Measurements from ENCODE around the gene ZNF121. TPM values are rescaled to one million over a fixed set of nuclear protein-coding genes. Genes with fewer than 3 reads are reported as not detected.
"Not testable (repeated sequence)": the region's sequence is repeated elsewhere in the genome, so short reads cannot be mapped to it uniquely, and the experiment has no call there.

The ZNF121 gene
- total RNA-seq (2014; rRNA removed; shearing (Covaris generic)), result 48.5 and 56.2 TPM in 2 replicates
- polyA plus RNA-seq (2015; cell fraction: cytosol; rRNA removed), result 15.2 and 17.9 TPM in 2 replicates
- 62.1 and 64.9 TPM in 2 replicates for polyA plus RNA-seq (2015; cell fraction: nucleus; rRNA removed)

DNA sequence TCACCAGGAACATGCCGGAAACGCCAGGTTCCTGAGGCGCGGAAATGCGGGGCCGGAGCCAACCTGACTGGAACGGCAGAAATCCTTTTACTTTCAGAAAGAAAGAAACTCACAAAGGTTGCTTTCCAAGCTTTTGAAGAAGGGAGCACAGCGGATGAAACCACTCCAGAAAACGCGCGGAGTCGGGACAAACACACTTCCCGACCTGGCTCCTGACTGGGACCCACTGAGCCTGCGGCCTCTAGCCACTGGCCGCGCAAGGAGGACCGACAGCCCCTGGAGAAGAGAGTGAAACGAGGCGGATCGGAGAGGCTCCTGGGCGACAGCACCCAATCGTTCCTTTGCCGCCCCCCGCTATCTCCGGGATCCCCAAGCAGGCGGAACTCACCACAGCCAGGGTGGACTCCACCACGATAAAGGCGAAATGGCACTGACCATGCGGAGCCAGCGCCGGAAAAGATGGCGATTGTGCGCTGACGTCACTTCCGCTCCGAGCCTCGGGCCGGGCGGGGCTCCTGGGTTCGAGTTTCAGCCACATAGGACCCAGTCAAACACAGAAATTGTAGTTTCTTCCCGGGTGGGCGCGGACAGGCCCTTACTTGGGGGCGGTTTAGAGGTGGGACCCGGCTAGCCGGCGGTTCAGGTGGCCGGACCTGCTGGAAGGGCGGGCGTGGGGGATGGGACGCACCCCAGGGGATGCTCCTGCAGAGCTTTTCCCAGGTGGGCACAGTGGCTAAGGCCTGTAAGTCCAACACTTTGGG lies at the start of gene ZNF121:
TSS of gene ZNF121 (minus strand) at position 432 of the 761 bp plus-strand sequence. CDS start 16,407 bp downstream, outside the sequence.
- DNase-seq (ENCODE audit: low read depth), result peak; percentile 80

DNA sequence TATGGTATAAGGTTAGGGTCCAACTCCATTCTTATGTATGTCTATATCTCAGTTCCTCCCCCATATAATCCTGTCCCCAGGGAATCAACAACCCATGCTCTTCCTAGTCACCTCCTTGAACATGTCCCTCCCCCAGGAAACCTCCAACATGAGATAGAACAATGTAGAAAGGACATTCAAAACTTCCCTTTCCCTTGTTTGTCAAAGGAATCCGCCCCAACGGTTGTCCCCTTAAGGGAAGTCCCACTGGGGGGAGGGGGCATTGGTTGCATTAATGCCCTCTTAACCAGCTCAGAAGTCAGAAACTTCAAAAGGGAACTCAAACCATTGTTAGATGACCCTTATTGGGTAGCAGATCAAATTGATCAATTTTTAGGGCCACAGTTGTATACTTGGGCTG lies 43.6 kb upstream of the ZNF121 start:
- no peak for DNase-seq (ENCODE audit: low read depth)

DNA sequence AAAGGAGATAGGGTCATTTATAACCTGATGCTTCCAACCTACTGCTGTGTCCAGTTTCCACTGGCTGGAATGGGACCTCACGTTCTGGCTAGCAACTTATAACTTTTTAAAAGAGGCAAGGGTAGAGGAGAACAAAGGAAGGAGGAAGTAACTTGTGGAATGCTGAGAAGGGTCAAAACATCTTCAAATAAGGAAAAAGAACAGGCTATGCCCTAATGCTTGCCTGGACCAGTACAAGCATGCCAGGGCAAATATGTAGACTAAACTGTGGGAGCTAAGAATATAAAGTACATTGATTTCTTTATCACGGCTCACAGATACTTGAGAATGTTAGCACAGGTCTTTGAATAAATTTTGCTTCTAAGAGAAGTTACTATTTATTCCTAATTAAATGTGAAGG lies 38.2 kb upstream of the ZNF121 start:
- no peak for DNase-seq (ENCODE audit: low read depth)

DNA sequence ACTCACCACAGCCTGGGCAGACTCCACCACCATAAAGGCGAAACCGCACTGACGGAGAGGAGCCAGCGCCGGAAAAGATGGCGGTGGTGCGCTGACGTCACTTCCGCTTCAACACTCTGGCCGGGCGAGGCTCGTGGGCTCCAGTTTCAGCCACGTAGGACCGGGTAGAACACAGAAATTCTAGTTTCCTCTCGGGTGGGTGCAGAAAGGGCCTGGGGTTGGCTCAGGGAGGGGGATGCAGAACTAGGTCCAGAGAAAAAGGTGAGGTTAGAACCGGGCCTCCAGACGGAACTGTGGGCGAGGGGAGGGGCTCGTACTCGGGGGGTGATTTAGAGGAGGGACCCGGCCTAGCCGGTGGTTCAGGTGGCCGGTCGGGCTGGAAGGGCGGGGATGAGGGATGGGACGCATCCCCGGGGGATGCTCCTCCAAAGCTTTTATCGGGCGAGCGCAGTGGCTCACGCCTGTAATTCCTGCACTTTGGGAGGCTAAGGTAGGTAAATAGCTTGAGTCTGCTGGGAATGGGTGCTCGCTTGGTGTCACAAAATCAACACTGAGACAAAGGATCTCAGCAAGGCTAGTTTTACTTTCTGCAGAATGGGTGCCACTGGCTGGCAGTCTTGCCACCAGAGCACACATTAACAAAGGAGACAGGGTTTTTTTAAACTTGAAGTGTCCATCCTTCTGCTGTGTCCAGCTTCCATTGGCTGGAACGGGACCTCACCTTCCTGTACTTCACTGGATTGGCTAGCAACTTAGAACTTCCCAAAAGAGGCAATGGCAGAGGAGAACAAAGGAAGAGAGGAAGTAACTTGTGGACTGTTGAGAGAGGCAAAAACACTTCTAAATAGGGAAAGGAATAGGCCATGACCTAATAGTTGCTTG lies 37.1 kb upstream of the ZNF121 start, which contains the start of gene ZNF561:
TSS of gene ZNF561 (minus strand) at position 77 of the 882 bp plus-strand sequence. CDS start 1,776 bp downstream, outside the sequence.
- peak; percentile 76 for DNase-seq (ENCODE audit: low read depth)

DNA sequence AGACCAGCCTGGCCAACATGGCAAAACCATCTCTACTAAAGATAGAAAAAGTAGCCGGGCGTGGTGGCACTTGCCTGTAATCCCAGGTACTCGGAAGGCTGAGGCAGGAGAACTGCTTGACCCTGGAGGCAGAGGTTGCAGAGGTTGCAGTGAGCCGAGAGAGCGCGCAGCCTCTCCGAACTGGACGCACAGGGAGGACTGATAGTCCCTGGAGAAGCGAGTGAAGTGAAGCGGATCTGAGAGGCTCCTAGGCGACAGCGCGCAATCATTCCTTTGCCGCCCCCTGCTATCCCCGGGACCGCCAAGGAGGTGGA lies 36.5 kb upstream of the ZNF121 start:
- no peak for DNase-seq (ENCODE audit: low read depth)

DNA sequence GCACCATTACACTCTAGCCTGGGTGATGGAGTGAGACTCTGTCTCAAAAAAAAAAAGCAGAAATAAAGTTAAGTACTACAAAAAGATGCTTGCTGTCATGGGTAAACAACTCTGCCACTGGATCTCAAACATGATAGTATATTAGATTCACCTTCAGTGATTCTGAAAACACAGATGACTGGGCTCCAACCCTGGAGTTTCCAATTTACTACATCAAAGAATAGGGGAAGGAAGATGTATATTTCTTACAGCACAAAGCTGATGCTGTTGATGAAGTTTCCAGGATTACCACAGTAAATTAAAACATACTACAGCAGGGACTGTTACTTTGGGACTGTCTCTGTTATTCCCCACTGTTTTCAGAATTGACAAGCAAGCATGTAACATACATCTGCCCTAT lies 31.5 kb upstream of the ZNF121 start:
- DNase-seq (ENCODE audit: low read depth), result no peak

DNA sequence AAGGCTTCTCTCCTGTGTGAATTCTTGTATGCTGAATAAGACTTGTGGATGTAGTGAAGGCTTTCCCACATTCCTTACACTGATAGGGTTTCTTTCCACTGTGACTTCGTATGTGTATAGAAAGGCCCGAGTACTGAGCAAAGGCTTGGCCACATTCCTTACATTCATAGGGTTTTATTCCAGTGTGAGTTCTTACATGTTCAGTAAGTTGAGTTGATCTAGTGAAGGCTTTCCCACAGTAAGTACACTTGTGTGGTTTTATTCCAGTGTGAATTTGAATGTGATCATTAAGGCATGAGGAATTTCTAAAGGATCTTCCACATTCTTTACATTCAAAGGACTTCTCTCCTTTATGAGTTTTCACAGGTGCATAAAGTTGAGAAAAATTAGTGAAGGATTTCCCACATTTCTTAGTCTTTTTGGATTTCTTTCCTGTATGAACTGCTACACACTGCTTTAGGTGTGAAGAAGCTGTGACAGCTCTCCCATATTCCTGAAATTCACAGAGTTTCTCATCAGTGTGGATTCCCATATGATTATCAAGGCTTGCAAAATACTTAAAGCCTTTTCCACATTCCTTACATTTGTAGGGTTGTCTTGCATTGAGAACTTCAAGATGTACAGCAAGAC lies 26.3 kb upstream of the ZNF121 start:
- no peak for DNase-seq (ENCODE audit: low read depth)

DNA sequence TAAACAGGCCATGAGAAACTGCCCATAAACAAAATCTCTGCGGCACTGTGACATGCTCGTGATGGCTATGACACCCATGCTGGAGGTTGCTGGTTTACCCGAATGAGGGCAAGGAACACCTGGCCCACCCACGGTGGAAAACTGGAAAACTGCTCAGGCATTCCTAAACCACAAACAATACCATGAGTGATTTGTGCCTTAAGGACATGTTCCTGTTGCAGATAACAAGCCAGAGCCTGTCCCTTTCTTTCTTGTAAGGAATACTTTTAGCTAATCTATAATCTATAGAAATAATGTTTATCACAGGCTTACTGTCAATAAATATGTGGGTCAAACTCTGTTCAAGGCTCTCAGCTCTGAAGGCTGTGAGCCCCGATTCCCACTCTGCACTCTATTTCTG lies 24.6 kb upstream of the ZNF121 start:
- DNase-seq (ENCODE audit: low read depth), result no peak

DNA sequence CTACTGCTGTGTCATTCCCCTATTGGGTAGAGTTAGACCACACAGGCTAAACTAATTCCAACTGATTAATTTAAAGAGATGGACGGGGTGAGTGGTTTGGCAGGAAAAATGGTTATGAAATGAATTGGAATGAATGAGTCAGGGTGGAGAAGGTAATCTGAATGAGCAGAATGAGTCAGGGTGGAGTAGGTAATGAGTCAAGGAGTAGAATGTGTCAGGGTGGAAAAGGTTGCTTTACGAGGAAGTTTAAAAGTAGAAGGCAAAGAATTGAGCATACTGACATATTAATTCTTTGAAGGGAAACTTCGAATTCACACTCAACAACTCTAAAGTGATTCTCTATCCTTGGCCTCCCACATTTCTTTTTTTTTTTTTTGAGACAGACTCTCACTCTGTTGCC lies 12.7 kb upstream of the ZNF121 start:
- peak; percentile 95 for DNase-seq (ENCODE audit: low read depth)

DNA sequence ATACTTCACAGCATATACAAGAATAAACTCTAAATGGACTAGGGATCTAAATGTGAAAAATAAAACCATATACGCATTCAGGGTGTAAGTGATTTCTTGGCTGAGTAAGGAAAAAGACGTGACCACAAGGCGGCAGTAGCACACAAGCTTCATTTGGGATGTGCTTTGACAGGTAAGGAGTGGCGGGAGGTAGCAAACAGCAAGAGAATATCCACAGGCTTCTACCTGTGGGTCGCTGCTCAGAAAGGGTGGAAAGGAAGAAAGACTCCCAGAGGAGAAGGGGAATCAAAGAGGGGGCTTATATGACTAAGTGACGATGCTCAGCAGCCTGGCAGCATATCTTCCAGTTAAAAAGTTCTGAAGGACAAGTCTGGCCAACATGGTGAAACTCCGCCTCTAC lies 2.5 kb upstream of the ZNF121 start:
- DNase-seq (ENCODE audit: low read depth), result peak; percentile 65

DNA sequence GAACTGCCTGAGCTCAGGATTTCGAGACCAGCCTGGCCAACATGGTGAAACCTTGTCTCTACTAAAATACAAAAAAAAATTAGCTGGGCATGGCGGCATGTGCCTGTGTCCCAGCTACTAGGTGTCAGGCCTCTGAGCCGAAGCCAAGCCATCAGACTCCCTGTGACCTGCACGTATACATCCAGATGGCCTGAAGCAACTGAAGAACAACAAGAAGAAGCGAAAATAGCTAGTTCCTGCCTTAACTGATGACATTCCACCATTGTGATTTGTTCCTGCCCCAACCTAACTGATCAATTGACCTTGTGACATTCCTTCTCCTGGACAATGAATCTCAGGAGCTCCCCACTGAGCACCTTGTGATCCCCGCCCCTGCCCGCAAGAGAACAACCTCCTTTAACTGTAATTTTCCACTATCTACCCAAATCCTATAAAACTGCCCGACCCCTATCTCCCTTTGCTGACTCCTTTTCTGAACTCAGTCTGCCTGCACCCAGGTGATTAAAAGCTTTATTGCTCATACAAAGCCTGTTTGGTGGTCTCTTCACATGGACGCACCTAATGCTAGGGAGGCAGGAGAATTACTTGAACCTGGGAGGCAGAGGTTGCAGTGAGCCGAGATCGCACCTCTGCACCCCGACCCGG lies 2.1 kb downstream of the ZNF121 start:
- DNase-seq (ENCODE audit: low read depth), result not testable (repeated sequence)

DNA sequence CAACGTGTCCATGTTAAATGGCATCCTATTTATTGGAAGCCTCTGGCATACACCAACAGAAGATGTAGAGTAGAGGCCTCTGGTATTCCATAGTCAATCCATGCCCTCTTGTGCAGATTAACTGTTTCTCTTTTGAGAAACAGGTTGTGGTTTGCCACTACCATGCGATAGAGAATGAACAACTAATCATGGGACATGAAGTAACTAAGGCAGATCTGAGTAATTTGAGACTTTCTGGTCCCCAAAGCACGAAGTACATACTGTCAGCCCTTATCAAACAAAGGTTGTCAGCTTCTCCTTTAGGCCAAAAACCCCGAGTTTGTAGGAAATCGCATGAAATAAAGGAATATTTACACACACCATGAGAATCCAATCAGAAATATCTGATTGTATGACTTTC lies 3.6 kb downstream of the ZNF121 start:
- no peak for DNase-seq (ENCODE audit: low read depth)

DNA sequence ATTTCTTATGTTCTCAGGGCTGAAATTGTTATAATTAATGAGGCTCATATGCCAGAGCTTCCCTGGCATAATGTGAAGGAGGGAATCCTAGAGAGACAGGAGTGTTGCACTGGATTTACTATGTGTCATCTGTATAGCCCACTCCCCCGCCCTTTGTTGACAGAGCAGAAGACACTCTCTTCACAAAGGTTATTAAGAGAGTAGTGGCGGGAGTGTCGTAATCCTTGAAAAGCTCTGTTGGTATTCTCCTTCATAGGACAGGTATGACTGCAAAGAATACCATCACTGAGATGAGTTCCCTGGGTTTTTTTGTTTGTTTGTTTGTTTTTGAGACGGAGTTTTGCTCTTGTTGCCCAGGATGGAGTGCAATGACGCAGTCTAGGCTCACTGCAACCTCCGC lies 14.0 kb downstream of the ZNF121 start:
- DNase-seq (ENCODE audit: low read depth), result no peak

DNA sequence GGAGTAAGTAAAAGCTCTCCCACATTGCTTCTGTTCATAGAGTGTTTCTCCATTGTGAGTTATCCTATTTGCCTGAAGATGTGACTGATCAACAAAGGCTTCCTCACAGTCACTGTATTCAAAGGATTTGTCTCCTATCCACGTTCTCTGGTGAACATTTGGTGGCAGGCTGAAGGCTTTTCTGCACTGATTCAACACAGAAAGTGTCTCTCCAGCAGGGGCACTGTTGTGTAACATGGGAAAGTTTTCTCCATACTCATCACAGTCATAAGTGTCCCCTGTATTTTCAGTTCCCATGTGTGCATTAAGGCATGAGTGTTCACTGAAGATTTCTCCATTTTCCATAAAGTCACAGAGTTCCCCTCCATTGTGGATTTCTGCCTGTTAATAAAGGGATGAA lies 17.6 kb downstream of the ZNF121 start:
- no peak for DNase-seq (ENCODE audit: low read depth)

DNA sequence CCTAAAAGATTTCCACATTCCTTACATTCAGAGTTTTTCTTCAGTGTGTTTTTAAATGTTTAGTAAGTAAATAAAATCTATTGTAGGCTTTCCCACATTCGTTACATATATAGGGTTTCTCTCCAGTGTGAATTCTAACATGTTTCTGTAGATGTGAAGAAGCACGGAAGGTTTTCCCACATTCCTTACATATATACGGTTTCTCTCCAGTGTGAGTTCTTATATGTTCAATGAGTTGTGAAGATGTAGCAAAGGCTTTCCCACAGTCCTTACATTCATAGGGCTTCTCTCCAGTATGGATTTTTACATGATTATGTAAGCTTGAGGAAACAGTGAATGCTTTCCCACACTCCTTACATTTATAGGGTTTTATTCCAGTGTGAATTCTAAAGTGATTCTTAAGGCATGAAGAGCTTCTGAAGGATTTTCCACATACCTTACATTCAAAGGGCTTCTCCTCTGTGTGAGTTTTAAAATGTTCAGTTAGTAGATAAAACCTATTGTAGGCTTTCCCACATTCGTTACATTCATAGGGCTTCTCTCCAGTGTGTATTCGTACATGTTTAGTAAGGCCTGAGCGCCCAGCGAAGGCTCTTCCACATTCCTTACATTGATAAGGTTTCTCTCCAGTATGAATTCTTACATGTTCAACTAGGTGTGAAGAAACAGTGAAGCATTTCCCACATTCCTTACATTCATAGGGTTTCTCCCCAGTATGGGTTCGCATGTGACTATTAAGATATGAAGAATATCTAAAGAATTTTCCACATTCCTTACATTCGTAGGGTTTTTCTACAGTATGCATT lies 18.2 kb downstream of the ZNF121 start:
- peak; percentile 31 for DNase-seq (ENCODE audit: low read depth)

DNA sequence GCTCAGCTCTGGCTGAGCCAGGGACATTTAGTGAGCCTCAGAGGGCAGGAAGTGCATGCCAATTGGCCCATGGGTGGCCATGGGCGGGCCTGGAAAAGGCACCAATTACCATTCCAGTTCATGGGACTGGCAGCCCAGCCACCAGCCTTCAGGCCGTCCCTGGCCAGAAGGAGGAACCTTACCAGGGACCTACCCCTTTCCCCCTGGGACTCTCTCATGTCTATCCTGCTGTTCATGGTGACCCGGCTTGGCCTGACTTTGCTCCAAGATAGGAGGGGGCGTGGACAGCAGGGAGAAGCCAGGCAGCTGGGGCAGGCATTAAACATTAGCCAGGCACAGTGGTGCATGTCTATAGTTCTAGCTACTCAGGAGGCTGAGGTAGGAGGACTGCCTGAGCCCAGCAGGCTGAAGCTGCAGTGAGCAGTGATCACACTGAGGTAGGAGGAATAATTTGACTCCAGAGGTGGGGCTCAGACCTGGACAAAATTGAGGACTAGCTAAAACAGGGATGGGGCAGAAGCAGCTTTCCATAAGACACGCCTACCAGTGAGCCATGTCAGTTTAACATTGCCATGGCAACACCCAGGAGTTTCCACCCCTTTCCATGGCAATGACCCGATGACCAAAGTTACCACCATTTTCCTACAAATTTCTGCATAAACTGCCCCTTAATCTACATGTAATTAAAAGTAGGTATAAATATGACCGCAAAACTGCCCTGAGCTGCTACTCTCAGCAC lies 31.6 kb downstream of the ZNF121 start:
- DNase-seq (ENCODE audit: low read depth), result no peak

DNA sequence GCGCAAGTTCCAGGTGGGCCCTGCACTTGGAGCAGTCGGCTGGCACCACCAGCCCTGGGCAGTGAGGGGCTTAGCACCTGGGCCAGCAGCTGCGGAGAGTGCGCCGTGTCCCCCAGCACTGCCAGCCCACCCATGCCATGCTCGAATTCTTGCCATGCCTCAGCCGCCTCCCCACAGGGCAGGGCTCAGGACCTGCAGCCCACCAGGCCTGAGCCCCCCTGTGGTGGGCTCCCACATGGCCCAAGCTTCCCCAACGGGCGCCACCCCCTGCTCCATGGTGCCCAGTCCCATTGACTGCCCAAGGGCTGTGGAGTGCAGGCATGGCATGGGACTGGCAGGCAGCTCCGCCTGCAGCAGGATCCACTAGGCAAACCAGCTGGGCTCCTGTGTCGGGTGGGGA lies 36.4 kb downstream of the ZNF121 start:
- no peak for DNase-seq (ENCODE audit: low read depth)

DNA sequence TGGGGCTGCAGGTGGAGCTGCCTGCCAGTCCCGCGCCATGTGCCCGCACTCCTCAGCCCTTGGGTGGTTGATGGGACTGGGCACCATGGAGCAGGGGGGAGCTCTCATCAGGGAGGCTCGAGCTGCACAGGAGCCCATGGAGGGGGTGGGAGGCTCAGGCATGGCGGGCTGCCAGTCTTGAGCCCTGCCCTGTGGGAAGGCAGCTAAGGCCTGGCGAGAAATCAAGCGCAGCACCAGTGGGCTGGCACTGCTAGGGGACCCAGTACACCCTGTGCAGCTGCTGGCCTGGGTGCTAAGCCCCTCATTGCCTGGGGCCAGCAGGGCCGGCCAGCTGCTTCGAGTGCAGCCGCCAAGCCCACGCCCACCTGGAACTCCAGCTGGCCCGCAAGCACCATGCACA lies 43.0 kb downstream of the ZNF121 start:
- DNase-seq (ENCODE audit: low read depth), result not testable (repeated sequence)

DNA sequence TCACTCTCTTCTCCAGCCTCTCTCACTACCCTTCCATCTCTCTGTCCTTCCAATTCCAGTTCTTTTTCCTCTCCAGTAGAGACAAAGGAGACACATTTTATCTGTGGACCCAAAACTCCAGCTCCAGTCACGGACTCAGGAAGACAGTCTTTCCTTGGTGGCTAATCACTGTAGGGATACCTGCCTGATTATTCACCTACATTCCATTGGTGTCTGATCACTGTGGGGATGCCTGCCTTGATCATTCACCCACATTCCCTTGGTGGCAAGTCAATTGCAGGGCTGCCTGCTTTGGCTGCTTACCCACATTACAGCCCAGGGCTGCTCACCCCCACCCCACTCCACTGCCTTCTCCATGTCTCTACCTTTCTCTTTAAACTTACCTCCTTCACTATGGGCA lies 44.4 kb downstream of the ZNF121 start:
- not testable (repeated sequence) for DNase-seq (ENCODE audit: low read depth)

DNA sequence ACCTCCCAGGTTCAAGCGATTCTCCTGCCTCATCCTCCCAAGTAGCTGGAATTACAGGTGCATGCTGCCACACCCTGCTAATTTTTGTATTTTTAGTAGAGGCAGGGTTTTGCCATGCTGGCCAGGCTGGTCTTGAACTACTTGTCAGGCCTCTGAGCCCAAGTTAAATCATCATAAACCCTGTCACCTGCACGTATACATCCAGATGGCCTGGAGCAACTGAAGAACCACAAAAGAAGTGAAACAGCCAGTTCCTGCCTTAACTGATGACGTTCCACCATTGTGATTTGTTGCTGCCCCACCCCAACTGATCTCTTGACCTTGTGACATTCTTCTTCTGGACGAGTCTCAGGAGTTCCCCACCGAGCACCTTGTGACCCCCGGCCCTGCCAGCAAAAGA lies 45.1 kb downstream of the ZNF121 start:
- DNase-seq (ENCODE audit: low read depth), result not testable (repeated sequence)
